HL-60/S4 treated with phorbol 12-myristate 13-acetate at 8.2 ng/mL for 4 days and 3 days (cell line): ENCODE data around the gene HDLBP.
"Not testable (repeated sequence)": the region's sequence is repeated elsewhere in the genome, so short reads cannot be mapped to it uniquely, and the experiment has no call there.

Experiments used
- in situ Hi-C: fragments of 300-500 bp; cut with MboI; formaldehyde crosslinking; loops from 2 replicates; pipeline ENCODE4 v1.15.0; 2022; ENCODE audit warnings: low sequenced_read_pairs

The HDLBP gene

DNA sequence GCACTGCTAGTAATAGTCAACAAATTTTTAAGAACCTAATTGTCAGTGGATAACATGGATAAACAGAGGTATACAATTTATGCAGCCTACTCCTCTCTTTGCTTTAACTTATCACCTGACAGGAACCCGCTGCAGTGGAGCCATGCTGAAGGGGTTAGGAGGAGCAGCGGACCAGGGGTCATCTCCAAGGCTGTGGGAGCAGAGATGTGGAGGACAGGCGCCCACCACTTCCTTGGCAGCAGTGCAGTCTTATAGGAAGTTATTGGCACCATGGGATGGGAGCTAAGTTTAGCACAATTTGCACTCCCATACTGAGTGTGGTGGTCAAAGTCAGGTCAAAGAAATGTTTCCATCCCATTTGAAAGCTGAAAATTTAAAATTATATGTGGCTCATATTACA is 35.6 kb downstream of the HDLBP start:
- in situ Hi-C loops: no loop called here

GRCh38 chr2:241279413-241279812 is 36.1 kb downstream of the HDLBP start:
- in situ Hi-C loops: no loop called here

DNA sequence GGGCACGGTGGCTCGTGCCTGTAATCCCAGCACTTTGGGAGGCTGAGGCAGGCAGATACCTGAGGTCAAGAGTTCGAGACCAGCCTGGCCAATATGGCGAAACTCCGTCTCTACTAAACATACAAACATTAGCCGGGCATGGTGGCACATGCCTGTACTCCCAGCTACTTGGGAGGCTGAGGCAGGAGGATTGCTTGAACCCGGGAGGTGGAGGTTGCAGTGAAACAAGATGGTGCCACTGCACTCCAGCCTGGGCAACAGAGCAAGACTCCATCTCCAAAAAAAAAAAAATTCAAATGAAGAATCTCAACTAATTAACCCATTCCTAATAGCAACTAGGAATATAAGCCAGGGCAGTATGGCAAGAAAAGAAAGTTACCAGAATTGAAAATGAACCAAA is 37.2 kb downstream of the HDLBP start:
- in situ Hi-C loops: not testable (repeated sequence)

DNA sequence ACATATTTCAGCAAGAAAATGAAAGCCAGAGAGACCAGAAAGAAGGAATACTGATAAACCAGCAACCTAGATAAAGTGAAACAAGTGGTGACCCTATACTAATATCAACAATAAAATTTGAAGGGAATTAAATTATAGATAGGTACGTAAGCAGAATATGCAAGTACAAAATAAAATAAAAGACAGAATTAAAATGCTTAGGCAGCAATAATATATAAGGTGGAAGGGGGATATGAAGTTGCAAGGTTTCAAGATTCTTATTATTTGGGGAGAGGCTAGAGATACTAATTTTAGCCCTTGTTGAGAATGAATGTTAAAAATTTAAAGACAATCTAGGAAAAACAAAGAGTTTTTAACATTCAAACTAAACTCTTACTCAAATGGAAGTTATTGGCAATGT is 39.6 kb downstream of the HDLBP start:
- in situ Hi-C loops: no loop called here

DNA sequence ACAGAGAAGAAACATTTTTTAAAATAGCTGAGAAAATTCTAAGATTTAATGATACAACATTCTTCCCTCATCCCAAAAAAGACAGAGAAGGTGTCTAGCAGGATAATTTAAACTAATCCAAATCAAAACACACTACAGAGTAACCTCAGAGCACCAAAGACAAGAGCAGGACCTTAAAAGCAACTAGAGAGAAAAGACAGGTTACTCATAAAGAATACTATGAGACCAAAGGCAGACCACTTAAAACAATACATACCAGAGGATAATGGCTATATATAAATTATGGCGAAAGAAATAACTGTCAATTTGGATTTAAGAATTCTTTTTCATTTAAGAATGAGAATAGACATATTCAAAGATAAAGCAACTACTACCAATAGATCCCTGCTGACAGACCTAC is 40.0 kb downstream of the HDLBP start:
- in situ Hi-C loops: no loop called here

GRCh38 chr2:241274127-241274526 is 41.3 kb downstream of the HDLBP start:
- in situ Hi-C loops: no loop called here

DNA sequence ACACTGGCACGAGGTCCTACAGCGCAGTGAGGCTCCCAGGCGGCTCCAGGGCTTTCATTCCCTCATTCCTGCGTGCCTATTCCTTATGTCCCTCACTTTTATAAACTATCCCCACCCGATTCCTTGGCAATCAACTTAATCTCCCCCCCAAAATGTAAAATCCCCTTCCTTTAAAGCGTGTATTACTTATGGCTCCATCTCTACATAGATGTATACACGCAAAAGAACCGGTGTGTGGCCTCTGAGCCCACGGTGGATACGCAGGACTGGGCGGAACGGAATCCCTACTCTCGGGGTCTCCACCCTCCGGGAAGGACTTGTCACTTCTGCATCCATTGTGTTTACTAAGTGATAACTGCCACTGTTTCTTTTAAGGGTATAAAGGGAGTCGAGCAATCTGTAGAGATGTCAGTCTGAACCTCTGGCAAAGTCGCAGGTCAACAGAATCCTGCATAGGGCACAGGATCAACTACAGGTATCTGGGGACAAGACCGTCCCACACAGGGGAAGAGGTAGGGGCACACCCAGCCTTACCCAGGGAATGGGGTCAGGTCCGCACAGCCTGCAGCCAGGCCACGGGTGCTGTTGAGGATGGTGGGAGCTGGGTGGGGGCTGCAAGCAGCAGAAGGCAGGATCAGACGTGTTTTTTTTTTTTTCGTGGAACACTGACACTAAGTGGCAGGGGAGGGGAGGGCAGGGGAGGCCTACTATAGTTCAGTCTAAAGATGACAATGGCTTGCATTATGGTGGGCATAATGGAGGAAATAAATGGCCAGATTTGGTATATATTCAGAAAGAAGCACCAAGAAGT is 42.1 kb downstream of the HDLBP start:
- in situ Hi-C loops: no loop called here

DNA sequence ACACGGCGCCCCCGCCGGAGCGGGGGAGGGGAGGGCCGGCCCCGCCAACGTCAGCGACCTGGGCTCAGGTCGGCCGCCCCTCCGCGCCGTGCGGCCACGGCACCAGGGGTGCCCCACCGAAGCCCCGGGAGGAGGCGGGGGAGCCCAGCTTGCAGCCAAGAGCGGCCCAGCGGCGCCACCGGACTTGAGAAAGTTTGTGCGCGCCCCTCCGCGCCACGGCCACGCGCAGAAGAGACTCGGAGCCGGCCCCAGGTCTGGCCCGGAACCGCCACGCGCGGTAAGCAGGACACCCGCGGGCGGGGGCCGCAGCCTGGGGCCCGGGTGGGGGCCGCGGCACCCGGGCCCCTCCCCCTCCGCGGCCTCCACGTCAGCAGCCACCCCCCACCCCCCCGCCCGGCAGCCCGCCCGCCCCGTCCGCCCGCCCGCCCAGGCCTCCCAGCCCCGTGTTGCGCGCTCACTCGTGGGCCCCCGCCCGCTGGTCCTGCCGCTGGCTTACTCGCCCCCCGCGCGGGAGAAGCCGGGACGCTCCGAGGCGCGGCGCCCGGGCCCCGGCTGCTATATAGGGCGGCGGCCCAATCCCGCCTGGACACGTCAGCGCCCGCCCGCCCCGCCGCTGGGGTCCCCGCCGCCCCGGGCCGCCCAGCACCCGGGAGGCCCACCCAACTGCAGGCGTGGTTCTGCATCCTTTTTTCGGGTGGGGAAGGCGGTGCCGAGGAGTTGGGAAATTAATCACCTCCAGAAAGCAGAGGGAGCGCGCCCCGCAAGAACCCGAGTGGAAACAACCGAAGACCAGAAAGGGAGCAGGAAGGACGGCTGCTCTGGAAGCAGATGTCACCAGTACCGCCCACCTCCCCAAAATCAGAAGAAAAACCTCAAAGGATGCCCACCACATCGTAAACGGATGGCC is 42.9 kb downstream of the HDLBP start:
- in situ Hi-C loops: no loop called here

- in situ Hi-C loops: no loop called here
These were observed 43.7 kb downstream of the HDLBP start for GRCh38 chr2:241271706-241272302.

DNA sequence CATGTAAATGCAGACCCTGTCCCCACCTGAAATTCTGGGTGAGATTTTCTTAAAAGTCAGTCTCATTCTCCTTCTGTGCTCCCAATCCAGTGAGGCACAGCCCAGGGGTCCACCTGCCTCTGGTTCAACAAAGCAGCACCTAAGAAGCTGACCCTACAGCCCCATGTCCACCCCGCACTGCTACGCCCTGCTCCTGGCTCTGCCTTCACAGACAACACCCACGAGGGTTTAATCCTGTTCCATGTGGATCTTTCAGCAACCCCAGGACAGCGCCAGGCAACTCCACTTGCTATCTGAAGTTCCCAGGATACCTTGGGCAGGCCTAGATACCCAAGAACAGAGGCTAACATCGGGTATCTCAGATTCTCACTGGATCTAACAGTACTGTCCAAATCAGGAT is 44.9 kb downstream of the HDLBP start:
- in situ Hi-C loops: no loop called here

DNA sequence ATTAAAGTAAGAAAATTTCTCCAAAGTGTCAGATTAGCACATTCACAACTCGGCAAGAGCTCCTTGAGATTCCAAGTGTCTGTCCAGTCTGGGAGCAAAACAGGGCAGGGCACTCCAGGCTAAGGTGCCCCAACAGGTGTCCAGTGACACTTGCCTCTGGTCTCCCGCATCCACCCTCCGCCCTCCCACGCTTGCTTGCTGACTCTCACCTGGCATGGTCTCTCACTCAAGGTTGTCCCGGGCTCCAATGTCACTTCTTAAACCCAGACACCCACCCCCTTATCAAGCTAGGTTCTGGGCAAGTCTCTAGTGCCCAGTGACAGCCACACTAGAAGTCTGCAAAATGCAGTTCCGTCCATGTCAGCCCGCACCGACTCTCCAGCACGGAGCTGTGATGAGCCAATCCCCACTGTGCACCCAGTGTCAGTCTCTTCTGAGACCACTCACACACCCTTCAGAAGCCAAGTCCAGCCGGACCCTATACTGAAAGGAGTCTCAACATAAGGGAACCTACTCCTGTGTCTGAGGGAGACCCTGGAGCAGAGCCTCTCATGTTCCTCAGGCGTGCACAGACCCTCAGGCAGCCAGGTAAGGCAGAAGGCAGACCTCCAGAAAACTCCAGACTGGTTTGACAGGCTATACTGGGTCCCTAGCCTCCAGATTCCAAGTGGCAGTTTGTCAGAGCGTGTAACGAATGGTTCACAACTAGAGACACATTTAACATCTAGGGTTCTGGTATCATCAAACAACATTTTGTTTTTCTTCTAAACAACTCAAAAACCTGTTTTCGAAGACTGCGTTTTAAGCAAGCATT is 45.6 kb downstream of the HDLBP start:
- in situ Hi-C loops: no loop called here

GRCh38 chr2:241268716-241269445 is 46.6 kb downstream of the HDLBP start:
- in situ Hi-C loops: no loop called here

GRCh38 chr2:241268306-241268705 is 47.2 kb downstream of the HDLBP start:
- in situ Hi-C loops: no loop called here

GRCh38 chr2:241267249-241268067 is 48.0 kb downstream of the HDLBP start:
- in situ Hi-C loops: no loop called here

DNA sequence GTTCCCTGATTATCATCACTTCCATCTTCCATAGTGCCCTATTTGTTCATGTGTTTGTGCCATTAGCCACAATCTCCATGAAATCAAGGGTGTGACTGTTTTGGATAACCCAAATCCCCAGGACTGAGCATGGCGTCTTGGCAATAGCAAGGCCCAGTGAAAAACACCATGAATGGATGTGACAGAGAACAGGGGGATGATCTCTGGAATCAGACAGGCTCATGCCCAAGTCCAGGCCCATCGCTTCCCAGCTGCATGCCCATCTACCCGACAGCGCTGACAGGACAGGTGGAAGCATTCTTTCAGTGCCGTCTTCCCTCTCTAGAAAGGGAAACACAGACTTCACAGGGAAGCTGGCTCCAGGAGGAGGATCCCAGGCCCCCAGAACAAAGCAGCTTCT is 50.0 kb downstream of the HDLBP start:
- in situ Hi-C loops: no loop called here

DNA sequence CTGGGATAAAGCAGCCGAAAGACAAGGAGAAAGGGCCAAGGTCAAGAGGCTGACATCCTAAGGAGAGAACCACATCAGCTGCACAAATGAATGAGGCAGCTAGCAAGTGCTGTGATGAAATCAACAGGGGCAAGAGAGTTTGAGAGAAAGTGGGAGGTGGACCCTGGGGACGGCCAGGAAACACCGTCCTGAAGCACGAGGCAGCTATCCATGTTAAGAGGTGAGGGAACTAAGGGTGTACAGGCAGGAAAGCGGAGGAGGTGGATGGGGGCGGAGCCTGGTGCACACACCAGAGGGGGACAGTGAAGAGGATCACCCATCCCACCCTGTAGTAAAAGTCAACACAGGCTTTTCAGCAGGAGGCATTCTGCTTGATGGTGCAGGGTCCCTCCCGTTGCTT is 52.4 kb downstream of the HDLBP start:
- in situ Hi-C loops: no loop called here

GRCh38 chr2:241261628-241262027 is 53.8 kb downstream of the HDLBP start:
- in situ Hi-C loops: no loop called here

DNA sequence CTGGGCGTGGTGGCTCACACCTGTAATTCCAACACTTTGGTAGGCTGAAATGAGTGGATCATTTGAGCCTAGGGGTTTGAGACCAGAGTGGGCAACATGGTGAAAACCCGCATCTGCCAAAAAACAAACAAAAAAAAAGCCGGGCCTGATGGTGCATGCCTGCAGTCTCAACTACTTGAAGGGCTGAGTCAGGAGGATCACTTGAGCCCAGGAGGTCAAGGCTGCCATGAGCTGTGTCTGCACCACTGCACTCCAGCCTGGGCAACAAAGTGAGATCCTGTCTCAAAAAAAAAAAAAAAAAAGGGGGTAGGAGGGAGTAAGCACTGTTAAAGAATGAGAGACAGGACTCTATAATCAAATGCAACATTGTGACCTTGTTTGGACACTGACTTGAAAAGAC is 54.6 kb downstream of the HDLBP start:
- in situ Hi-C loops: no loop called here
